Hepatocyte (in vitro differentiated cells): ENCODE results near the gene LGALS8. TPM values are rescaled to one million over a fixed set of nuclear protein-coding genes. Genes with fewer than 3 reads are reported as not detected.

Experiments used
- DNase-seq: peaks from one replicate; pipeline ENCODE4 v3.0.0-alpha.2; 2016; ENCODE audit warnings: low spot score
- H2AFZ ChIP-seq: fragments of 200-600 bp; sonication (generic); 2 replicates; pipeline ENCODE4 v1.6.0; 2016; ENCODE audit warnings: antibody characterized with exemption, mild to moderate bottlenecking
- H3K27ac ChIP-seq: fragments of 200-600 bp; sonication (generic); 2 replicates; pipeline ENCODE4 v1.5.1; 2016; ENCODE audit warnings: mild to moderate bottlenecking
- H3K27me3 ChIP-seq: fragments of 200-600 bp; sonication (generic); 2 replicates; pipeline ENCODE4 v1.6.1; 2016
- H3K36me3 ChIP-seq: fragments of 200-600 bp; sonication (generic); replicated peaks from 2 replicates; pipeline ENCODE4 v1.5.1; 2016; ENCODE audit warnings: low read depth; ENCODE audit not compliant: insufficient read depth
- H3K4me1 ChIP-seq: fragments of 200-600 bp; sonication (generic); 2 replicates; pipeline ENCODE4 v1.5.1; 2016; ENCODE audit warnings: mild to moderate bottlenecking, moderate library complexity; ENCODE audit not compliant: insufficient read depth
- H3K4me2 ChIP-seq: fragments of 200-600 bp; sonication (generic); 2 replicates; pipeline ENCODE4 v1.6.0; 2016
- H3K4me3 ChIP-seq: fragments of 200-600 bp; sonication (generic); 2 replicates; pipeline ENCODE4 v1.5.1; 2016; ENCODE audit warnings: mild to moderate bottlenecking
- H3K79me2 ChIP-seq: fragments of 200-600 bp; sonication (generic); 2 replicates; pipeline ENCODE4 v1.6.0; 2017; ENCODE audit warnings: mild to moderate bottlenecking
- H3K9me2 ChIP-seq: fragments of 200-600 bp; sonication (generic); replicated peaks from 2 replicates; pipeline ENCODE4 v1.6.0; 2017; ENCODE audit warnings: mild to moderate bottlenecking; ENCODE audit not compliant: insufficient read depth
- H3K9me3 ChIP-seq: fragments of 200-600 bp; sonication (generic); 2 replicates; pipeline ENCODE4 v1.5.1; 2016; ENCODE audit warnings: low read depth, mild to moderate bottlenecking
- H4K20me1 ChIP-seq: fragments of 200-600 bp; sonication (generic); 2 replicates; pipeline ENCODE4 v1.6.0; 2016; ENCODE audit warnings: mild to moderate bottlenecking; ENCODE audit not compliant: insufficient read depth, poor library complexity, severe bottlenecking
- CTCF ChIP-seq: fragments of 200-600 bp; sonication (generic); IDR thresholded peaks from 2 replicates; pipeline ENCODE4 v1.5.1; 2016; ENCODE audit warnings: antibody characterized with exemption, mild to moderate bottlenecking; ENCODE audit not compliant: poor library complexity
- EZH2 ChIP-seq: fragments of 200-600 bp; sonication (generic); IDR thresholded peaks from 2 replicates; pipeline ENCODE4 v1.6.1; 2016; ENCODE audit warnings: antibody characterized with exemption, mild to moderate bottlenecking, borderline replicate concordance
- EZH2phosphoT487 ChIP-seq: fragments of 200-600 bp; sonication (generic); IDR thresholded peaks from one replicate; pipeline ENCODE4 v1.6.1; 2018; ENCODE audit warnings: antibody characterized with exemption, mild to moderate bottlenecking, low read depth, moderate library complexity; ENCODE audit not compliant: unreplicated experiment, severe bottlenecking
- WGBS: methylation state at CpG from one replicate; pipeline ENCODE4 v1.1.6; 2016; ENCODE audit warnings: low lambda C conversion rate; ENCODE audit errors: missing lambda C conversion rate; 5-methylcytosine and 5-hydroxymethylcytosine counted together
- polyA plus RNA-seq: library from polyadenylated mRNA; unstranded; fragments of >200 nt; fragmentation: Nextera tagmentation; extraction: Ambion mirVana; gene quantifications from 2 replicates; pipeline ENCODE4 v1.2.1, GENCODE V29; 2016
- total RNA-seq: library from RNA; depleted of rRNA; stranded (reverse); fragments of >200 nt; gene quantifications from 2 replicates; pipeline ENCODE4 v1.2.3, GENCODE V29; 2014

Gene LGALS8
- total and polyA plus RNA-seq, 2 experiments from 2014 or later = 33.5 to 46.6 TPM

GRCh38 chr1:236556606-236557005 is 32.8 kb downstream of the LGALS8 start:
- DNase-seq = no peak
- no peaks in the 10 kb centered on the region for H3K79me2 ChIP-seq
- WGBS = 91% methylated on average over 7 of the region's 7 CpGs

GRCh38 chr1:236558081-236558480 is 34.3 kb downstream of the LGALS8 start:
- TF ChIP-seq EZH2phosphoT487 (no peak), EZH2 (no peak), CTCF (no peak)
- Histone ChIP-seq H3K4me2 (no peak overlapping the region), H3K9me2 (no peaks in the 10 kb centered on the region), H3K9me3 (no peaks in the 10 kb centered on the region), H4K20me1 (no peaks in the 10 kb centered on the region), H2AFZ (no peak overlapping the region), H3K27me3 (no peaks in the 10 kb centered on the region), H3K79me2 (no peaks in the 10 kb centered on the region), H3K27ac (no peak overlapping the region), H3K4me1 (no peaks in the 10 kb centered on the region), H3K4me3 (no peak overlapping the region), H3K36me3 (no peaks in the 10 kb centered on the region)
- DNase-seq = no peak
- 95% methylated on average over 9 of the region's 9 CpGs for WGBS

More at GRCh38 chr1:236556606-236557005, 32.8 kb downstream of the LGALS8 start:
- H3K4me1 ChIP-seq = no peaks in the 10 kb centered on the region
- no peaks in the 10 kb centered on the region for H4K20me1 ChIP-seq
- H3K36me3 ChIP-seq = no peaks in the 10 kb centered on the region
- H2AFZ ChIP-seq = no peak overlapping the region
- no peaks in the 10 kb centered on the region for H3K27me3 ChIP-seq
- H3K27ac ChIP-seq = no peak overlapping the region
- H3K4me2 ChIP-seq = no peak overlapping the region
- no peaks in the 10 kb centered on the region for H3K9me2 ChIP-seq
- H3K4me3 ChIP-seq = no peak overlapping the region
- H3K9me3 ChIP-seq = no peaks in the 10 kb centered on the region
- no peak for TF ChIP-seq CTCF
- TF ChIP-seq EZH2phosphoT487 = no peak
- TF ChIP-seq EZH2 = no peak

- 99% methylated on average over 3 of the region's 3 CpGs for WGBS
- H3K4me3 ChIP-seq = no peak overlapping the region
- H3K9me3 ChIP-seq = no peaks in the 10 kb centered on the region
- H2AFZ ChIP-seq = no peak overlapping the region
- TF ChIP-seq EZH2phosphoT487 (no peak), CTCF (no peak), EZH2 (no peak)
- no peak overlapping the region for H3K4me2 ChIP-seq
- no peak overlapping the region for H3K27ac ChIP-seq
- H3K4me1 ChIP-seq = no peaks in the 10 kb centered on the region
- no peaks in the 10 kb centered on the region for H3K36me3 ChIP-seq
- H3K9me2 ChIP-seq = no peaks in the 10 kb centered on the region
- DNase-seq = no peak
- no peaks in the 10 kb centered on the region for H3K27me3 ChIP-seq
- H4K20me1 ChIP-seq = no peaks in the 10 kb centered on the region
- H3K79me2 ChIP-seq = no peaks in the 10 kb centered on the region
Measured at GRCh38 chr1:236558846-236559245, 35.1 kb downstream of the LGALS8 start.

GRCh38 chr1:236560213-236560771 is 36.5 kb downstream of the LGALS8 start:
- H3K36me3 ChIP-seq = no peaks in the 10 kb centered on the region
- no peak for DNase-seq
- H3K9me2 ChIP-seq = no peaks in the 10 kb centered on the region
- no peaks in the 10 kb centered on the region for H3K27me3 ChIP-seq
- H3K4me3 ChIP-seq = no peak overlapping the region
- no peaks in the 10 kb centered on the region for H3K79me2 ChIP-seq
- no peak for TF ChIP-seq EZH2phosphoT487
- no peak for TF ChIP-seq CTCF
- H3K4me2 ChIP-seq = no peak overlapping the region
- H3K27ac ChIP-seq = no peak overlapping the region
- no peaks in the 10 kb centered on the region for H3K9me3 ChIP-seq
- 96% methylated on average over 7 of the region's 7 CpGs for WGBS
- no peaks in the 10 kb centered on the region for H3K4me1 ChIP-seq
- no peak overlapping the region for H2AFZ ChIP-seq
- no peaks in the 10 kb centered on the region for H4K20me1 ChIP-seq
